Mesothelial cell of epicardium (in vitro differentiated cells): ENCODE results near the gene FAM163B. TPM values are rescaled to one million over a fixed set of nuclear protein-coding genes. Genes with fewer than 3 reads are reported as not detected.

ENCODE experiments used
- DNase-seq, 2 experiments: peaks; one replicate each; pipeline ENCODE4 v3.0.0; 2021; ENCODE audit warnings: low spot score in 2 of 2; ENCODE audit not compliant: unreplicated experiment in 2 of 2
- H3K27ac Mint-ChIP-seq: 2 replicates; pipeline ENCODE4 v1.8.0; 2021; ENCODE audit warnings: mixed read lengths
- H3K27me3 Mint-ChIP-seq: 2 replicates; pipeline ENCODE4 v1.8.0; 2021; ENCODE audit warnings: low read depth, mixed read lengths
- H3K36me3 Mint-ChIP-seq: 2 replicates; pipeline ENCODE4 v1.8.0; 2021; ENCODE audit warnings: mixed read lengths
- H3K4me1 Mint-ChIP-seq: 2 replicates; pipeline ENCODE4 v1.8.0; 2021; ENCODE audit warnings: mixed read lengths
- H3K4me3 Mint-ChIP-seq: 2 replicates; pipeline ENCODE4 v1.8.0; 2021; ENCODE audit warnings: mild to moderate bottlenecking, moderate library complexity, mixed read lengths
- H3K9me3 Mint-ChIP-seq: 2 replicates; pipeline ENCODE4 v1.8.0; 2021; ENCODE audit warnings: mixed read lengths
- CTCF ChIP-seq: fragments of 200-600 bp; sonication (generic); IDR thresholded peaks from one replicate; pipeline ENCODE4 v1.5.0; 2021; ENCODE audit warnings: antibody characterized with exemption; ENCODE audit not compliant: unreplicated experiment
- total RNA-seq: library from RNA; stranded (reverse); gene quantifications from 3 replicates; pipeline ENCODE4 v1.2.1, GENCODE V29; 2021

Gene FAM163B
- total RNA-seq, 1 donor from 2014 or later, result 0.72 TPM

DNA sequence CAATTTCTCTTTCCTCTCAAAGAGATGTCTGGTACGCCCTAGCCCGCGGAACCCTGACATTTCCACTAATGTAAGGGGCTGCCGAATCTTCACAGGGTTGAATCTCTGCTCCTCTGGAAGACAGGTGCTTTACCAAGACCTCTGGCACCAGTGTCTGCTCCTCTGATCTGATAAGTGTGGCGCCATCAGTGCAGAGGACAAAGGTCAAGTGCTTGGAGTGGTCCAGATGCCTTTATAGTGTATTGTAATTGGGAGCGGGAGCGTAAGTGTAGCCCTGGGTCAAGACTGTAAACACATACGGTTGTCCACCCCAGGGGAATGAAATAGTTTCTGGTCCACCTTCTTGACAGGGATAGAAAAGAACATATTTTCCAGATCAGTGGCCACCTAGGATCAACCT lies 57.0 kb downstream of the FAM163B start:
- no peak for TF ChIP-seq CTCF
- no peak overlapping the region for H3K27ac Mint-ChIP-seq
- H3K4me3 Mint-ChIP-seq, result no peak overlapping the region
- no peaks in the 10 kb centered on the region for H3K27me3 Mint-ChIP-seq
- peaks cover 2% of the 10 kb centered on the region for H3K36me3 Mint-ChIP-seq
- peaks cover 6% of the 10 kb centered on the region for H3K4me1 Mint-ChIP-seq
- H3K9me3 Mint-ChIP-seq, result no peaks in the 10 kb centered on the region
- no peak for DNase-seq

GRCh38 chr9:133551446-133551845 lies 57.7 kb downstream of the FAM163B start:
- DNase-seq, result no peak
- no peak for TF ChIP-seq CTCF

DNA sequence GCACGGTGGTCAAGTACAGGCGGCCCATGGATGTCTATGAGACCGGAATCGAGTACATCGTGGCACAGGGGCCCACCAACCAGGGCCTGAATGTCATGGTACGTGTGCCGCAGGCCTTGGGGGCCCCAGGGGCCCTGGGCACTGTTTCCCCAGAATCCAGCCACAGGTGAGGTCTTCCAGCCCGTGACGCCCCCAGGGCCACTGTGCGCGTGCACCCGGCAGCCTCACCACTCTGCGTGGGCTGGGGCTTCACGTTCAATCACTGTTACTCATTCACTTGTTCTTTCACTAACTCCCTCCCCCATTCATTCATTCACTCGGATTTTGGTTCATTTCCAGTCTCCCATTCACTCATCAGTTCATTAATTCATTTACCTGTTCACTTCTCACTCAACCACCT lies 62.1 kb downstream of the FAM163B start:
- Mint-ChIP-seq H3K36me3 (peaks cover 3% of the 10 kb centered on the region), H3K9me3 (no peaks in the 10 kb centered on the region), H3K4me3 (no peak overlapping the region), H3K27ac (no peak overlapping the region), H3K4me1 (peaks cover 20% of the 10 kb centered on the region), H3K27me3 (no peaks in the 10 kb centered on the region)
- DNase-seq, result no peak
- no peak for TF ChIP-seq CTCF

More at GRCh38 chr9:133551446-133551845, 57.7 kb downstream of the FAM163B start:
- Mint-ChIP-seq H3K36me3 (peaks cover 3% of the 10 kb centered on the region), H3K4me3 (no peak overlapping the region), H3K27me3 (no peaks in the 10 kb centered on the region), H3K4me1 (peaks cover 10% of the 10 kb centered on the region), H3K9me3 (no peaks in the 10 kb centered on the region), H3K27ac (no peak overlapping the region)

- TF ChIP-seq CTCF, result no peak
- no peak overlapping the region for H3K4me3 Mint-ChIP-seq
- peaks cover 20% of the 10 kb centered on the region for H3K4me1 Mint-ChIP-seq
- no peaks in the 10 kb centered on the region for H3K9me3 Mint-ChIP-seq
- no peak for DNase-seq
- H3K36me3 Mint-ChIP-seq, result peaks cover 3% of the 10 kb centered on the region
- no peaks in the 10 kb centered on the region for H3K27me3 Mint-ChIP-seq
- H3K27ac Mint-ChIP-seq, result no peak overlapping the region
These were observed 62.9 kb downstream of the FAM163B start for GRCh38 chr9:133546287-133546680.

GRCh38 chr9:133545494-133546286 lies 63.5 kb downstream of the FAM163B start:
- Mint-ChIP-seq H3K9me3 (no peaks in the 10 kb centered on the region), H3K27ac (peak overlapping the region; percentile 79), H3K27me3 (no peaks in the 10 kb centered on the region), H3K4me1 (peaks cover 20% of the 10 kb centered on the region), H3K36me3 (peaks cover 3% of the 10 kb centered on the region), H3K4me3 (no peak overlapping the region)
- DNase-seq, result no peak
- TF ChIP-seq CTCF, result no peak
